Myocyte (in vitro differentiated cells): ENCODE measurements around the gene WDR93. TPM values are rescaled to one million over a fixed set of nuclear protein-coding genes. Genes with fewer than 3 reads are reported as not detected.

Experiments used
- DNase-seq: peaks from one replicate; pipeline ENCODE4 v3.0.0-alpha.2; 2012; ENCODE audit warnings: low read depth
- total RNA-seq: library from RNA; depleted of rRNA; stranded (reverse); fragments of >200 nt; gene quantifications from 2 replicates; pipeline ENCODE4 v1.2.3, GENCODE V29; 2014

WDR93 gene
- total RNA-seq, 1 donor from 2014 or later = not detected

DNA sequence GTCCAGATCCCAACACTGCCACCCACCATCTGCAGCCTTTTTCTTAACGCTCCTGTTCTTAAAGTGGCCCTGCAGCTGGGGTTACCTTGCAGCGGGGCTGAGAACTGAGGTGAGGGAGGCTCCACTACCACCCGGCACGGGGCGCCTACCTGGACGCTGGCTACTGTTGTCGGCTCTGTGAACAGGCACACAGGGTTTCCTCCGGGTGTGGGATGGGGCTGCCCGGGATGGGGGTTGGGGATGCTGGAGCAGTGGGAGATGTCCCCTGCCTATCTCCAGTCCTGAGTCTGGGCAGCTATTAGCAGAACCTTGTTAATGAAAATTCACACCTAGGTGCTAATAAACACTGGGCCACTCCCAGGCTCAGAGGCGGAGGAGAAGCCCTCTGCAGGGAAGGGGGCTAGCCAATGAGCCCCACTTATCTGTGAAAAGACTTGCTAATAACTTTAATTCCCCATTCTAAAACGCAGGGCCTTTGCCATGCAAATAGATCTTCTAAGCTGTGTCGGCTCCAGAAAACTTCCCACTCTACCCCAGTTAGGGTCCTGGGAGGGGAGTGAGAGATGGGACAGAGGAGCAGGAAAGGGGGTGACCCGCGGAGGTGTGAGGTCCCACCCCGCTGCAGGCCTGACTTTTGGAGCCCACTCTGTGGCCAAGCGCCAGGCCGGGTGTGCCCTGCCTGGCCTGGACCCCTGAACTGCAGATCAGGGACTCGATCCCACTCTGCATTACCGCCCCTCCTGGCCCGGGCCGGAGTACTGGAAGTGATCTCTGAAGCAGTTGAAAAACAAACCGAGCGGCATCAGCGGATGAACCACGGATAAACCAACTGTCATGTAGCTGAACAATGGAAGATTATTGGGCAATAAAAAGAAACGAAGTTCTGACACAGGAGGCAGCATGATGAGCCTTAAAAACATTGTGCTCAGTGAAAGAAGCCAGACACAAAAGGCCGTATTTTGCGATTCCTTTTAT is 57.4 kb downstream of the WDR93 start:
- no peak for DNase-seq

DNA sequence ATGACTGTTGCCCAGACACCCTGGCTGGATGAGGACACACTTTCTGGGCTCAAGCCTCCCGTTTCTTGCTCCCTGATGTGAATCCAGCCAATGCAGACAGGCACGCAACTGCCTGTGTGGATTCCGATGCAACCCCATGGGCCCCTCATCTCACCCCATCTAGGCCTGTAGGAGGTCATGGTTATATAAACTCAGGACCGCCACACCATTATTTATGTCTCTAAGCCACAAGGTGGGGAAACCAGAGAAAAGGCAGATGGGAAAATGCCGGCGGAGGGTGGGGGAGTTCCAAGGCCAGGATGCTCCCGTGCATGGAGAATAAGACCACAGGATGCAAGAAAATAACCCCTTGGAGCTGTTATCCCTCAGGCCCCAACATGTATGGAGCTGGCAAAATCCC is 58.4 kb downstream of the WDR93 start:
- no peak for DNase-seq

DNA sequence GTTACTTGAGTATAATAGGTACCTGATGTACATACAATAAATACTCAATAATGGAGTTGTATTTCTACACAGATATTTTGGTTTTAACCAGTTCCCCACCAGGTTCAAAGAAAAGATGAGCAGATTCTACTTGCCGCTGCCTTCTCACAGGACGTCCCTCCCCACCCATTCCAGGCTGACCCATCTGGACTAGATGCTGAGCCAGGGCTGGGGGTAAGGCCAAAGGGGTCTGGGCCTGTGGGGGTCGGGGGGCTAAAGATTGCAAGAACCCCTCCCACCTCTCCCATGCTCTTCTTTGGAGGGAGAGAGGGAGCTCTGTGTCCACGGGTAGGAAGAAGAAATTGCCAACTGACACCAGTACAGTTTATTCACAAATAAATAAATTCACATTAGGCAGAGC is 58.9 kb downstream of the WDR93 start:
- DNase-seq = no peak

DNA sequence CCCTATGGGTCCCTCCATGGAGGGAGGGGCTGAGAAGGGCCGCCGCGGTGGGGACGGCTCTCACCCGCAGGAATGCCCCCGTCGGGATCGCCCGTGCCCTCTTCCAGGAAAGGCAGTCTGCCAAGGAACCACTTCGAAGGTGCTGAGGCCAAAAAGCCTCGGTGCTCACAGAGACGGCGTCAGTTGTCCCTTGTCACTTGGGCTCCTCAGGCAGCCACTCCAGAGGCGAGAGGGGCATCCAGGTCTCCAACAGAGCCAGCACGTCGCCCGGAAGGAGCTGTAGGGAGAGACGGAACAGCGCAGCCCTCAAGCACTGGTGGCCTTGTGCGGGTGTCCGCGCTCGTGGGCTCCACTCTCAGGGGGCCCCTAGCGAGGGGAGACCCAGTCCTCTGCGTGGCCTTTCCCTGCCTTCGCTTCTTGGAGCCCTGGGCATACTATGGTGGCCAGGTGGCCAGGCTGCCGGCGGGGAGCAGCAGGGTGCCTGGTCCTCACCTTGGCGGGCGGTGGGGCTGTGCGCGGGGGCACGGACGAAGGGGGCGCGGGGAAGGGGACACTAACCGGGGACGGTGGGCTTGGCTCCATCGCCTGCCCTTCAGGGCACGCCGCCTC is 59.4 kb downstream of the WDR93 start:
- no peak for DNase-seq

DNA sequence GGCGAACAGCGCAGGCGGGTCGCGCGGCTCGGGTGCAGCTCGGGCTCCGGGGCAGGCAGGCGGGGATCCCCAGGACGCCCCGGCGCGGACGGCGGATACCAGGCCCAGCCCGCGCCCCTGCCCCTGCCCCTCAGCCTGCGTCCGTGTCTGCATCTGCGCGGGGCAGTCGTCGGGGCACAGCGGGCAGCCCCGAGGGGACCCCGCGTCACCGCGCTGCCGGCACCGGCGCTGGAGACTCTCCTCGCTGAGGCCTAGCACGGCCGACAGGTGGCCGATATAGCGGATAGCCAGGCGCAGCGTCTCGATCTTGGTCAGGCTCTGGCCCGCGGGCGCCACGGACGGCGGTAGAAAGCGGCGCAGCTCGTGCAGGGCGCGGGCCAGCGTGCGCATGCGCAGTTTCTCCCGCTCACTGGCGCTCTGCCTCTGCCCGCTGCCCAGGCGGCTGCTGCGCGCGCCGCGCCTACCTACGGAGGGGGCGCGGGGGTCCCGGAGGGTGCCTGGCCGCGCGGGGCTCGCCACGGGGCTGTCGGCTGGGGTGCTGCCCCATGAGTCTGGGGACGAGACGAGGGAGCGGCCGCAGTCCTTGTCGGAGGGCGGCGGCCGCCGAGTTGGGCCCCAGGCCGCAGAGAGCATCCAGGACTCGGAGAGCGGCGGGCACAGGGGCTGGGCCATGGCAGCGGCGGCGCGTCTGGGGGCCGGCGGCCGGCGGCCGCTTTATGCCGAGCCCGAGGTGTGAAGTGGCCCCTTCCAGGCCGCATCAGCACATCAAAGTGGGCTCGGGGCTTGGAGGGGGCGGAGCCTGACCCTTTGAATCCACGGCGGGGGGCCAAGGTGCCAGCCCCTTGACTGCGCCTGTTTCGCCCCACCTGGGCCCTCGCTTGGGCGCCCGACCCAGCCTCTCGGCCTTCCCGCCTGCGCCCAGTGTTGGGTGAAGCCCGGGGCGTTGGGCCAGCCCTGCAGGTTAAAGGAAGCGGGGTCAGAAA is 60.2 kb downstream of the WDR93 start, which contains the start of gene MESP1:
Gene MESP1, minus strand, starts transcription at position 690 of the 983 bp plus-strand sequence. Its CDS starts 18 bp downstream, at position 672.
- DNase-seq = peak; percentile 91

DNA sequence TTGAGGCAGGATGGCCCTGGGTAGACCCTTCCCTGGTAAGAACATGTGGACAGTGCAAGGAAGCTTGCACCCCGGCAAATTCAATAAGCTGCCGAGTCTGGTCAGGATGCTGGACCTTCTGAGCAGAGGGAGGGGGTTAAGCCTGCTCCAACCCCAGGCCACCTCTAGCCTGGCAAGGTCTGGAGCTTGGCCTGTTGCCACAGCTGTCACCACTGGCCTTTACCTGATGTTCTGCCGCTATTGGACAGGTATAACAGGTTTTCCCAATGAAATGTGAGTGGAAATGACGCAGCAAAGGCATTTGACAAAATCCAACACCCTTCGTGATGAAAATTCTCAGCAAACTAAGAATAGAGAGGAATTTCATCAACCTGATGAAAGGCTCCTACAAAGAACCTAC is 61.1 kb downstream of the WDR93 start:
- DNase-seq = no peak

DNA sequence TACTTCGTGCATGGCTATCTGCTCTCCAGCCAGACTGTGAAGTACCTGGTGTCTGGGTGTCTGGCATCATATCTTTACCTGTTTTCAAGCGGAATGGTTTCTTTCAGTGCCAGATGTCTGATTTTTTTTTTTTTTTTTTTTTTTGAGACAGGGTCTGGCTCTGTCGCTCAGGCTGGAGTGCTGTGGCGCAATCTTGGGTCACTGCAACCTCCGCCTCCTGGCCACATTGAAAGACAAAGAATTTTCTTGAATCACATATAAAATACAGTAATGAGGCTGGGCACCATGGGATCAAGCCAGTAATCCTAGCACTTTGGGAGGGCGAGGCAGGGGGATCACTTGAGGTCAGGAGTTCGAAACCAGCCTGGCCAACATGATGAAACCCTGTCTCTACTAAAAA is 63.2 kb downstream of the WDR93 start:
- DNase-seq = no peak

DNA sequence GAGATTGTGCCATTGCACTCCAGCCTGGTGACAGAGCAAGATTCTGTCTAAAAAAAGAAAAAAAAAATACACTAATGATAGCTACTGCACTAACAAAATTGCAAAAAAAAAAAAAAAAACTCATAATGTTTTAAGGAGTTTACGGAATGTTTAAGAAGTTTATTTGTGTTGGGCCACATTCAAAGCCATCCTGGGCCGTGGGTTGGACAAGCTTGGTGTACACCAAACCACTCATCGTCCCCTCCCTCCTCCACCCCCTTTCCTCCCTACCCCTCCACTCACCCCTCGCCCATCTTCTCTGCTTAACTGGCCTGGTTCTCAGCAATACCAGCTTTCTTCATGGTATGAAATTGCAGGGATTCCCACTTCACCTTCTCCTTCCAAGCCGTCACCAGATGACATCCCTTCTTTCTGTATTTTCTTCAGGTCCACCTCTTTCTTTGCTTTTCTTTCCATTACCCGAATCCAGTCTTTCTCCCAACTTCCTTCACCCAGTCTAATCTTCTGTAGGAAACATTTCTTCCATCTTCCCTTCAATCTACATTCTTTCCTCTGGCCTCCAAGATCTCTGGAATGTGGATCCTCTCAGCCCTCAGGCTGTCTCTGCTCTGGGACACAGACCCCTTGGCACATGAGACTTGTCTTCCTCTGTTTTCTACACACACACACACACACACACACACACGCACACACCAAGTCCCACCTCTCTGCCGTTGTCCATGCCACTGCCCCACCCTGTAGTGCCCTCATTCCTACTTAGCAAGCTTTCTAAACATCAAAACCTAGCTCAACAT is 63.9 kb downstream of the WDR93 start:
- no peak for DNase-seq

DNA sequence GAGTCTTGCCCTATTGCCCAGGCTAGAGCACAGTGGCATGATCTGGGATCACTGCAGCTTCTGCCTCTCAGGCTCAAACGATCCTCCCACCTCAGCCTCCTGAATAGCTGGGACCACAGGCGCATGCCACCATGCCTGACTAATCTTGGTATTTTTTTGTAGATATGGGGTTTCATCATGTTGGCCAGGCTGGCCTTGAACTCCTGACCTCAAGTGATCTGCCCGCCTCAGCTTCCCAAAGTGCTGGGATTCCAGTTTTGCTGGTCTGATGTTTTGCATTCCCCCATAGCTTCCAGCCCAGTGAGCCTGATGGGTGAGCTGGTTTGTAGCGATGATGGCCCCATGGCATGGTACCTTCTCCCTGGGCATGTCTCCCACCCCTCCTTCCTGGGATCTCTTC is 65.1 kb downstream of the WDR93 start:
- DNase-seq = no peak

DNA sequence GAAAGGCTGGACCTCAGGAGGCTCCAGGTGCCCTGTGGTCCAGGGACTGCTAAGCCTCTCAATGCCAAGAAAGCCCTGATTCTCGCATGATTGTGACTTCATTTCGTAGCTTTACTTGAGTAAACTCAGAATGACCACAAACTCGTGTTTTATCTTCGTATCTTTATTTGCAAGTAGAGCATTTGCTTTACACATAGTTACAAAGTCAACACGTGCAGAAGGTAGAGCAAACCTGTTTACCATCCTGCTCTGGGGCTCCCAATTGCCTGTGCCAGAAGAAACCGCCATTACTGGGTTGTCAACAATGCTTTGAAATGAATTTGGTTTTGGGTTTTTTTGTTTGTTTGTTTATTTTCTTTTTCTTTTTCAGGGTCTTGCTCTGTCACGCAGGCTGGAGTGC is 66.3 kb downstream of the WDR93 start:
- no peak for DNase-seq

DNA sequence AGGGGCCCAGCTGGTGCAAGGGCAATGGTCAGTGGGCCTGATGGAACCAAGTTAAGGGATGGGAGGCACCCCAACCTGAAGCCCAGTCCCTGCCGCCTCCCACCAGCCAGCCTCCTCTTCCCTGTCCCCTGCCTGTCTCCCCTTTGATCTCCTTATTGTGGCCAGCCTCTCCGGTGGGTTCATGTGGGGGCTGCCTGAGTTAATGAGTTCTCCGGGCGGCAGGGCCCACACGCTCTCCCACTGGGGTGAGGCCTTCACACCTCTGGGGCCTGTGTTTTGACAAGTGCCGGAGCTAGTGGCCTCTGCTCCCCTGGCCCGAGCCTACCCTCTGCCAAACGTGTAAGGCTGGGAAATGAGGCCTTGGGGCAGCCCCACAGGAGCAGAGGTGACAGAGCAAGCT is 67.7 kb downstream of the WDR93 start:
- DNase-seq = no peak

DNA sequence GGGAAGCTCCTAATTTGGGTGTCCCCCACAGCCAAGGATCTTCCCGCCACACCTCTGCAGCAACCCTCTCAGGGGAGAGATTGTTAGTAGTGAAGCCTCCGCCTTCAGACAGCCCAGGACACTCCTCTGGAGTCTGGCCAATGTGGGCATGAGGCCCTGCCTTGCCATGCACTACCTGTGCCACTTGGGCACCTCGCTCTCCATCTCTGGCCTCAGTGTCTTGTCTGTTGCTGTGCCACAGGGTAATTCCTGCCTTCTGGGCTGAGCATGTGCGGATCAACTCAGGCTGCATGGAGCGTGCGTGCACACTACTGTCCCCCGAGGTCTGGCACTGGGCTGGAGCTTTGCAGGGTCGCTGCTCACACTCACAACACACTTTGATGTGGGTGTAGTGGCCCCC is 68.4 kb downstream of the WDR93 start:
- no peak for DNase-seq

DNA sequence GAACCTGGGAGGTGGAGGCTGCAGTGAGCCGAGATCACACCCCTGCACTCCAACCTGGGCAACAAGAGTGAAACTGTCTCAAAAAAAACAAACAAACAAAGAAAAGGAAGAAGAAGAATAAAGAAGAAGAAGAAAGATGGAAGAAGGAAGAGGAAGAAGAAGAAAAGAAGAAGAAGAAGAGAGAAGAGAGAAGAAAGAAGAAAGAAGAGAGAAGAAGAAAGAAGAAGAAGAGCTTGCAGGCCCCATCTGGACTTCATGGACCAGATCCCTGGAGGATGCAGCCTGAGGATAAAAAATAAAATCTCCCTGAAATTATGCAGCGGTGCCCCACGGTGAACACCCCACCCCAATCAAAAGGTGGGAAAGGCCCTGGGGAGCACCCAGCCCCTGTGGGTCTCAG is 69.2 kb downstream of the WDR93 start:
- DNase-seq = no peak

DNA sequence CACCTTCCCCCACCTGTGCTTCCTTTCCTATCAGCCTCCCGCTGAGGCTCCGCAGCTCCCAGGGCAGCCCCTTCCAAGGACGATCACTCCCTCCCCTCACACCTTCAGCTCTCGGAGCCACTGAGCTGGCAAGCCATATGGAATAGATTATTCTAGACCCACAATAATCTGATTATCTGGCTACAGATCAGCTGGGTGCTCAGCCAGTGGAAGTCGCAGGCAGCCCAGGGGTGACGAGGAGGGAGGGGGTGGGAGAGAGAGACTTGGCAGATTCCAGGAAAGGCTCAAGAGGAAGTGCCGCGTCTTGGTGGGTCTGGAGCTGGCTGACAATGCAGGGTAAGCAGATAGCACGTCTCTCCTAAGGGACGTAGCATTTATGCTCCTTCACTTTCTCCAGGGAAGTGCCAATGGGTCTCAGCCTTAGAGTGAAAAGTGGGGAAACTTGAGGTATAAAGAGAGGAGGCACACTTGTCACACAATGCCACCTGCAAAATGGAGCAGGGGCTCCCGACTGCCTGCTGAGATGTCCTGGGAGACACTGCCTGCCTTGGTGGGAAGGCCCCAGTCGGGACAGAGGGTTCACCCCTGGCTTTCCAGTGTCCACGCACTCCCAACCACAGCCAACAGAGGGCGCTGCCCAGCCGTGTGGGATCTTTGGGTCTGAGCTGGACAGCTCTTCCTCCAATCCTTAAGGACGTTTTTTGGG is 69.8 kb downstream of the WDR93 start:
- DNase-seq = peak; percentile 87

DNA sequence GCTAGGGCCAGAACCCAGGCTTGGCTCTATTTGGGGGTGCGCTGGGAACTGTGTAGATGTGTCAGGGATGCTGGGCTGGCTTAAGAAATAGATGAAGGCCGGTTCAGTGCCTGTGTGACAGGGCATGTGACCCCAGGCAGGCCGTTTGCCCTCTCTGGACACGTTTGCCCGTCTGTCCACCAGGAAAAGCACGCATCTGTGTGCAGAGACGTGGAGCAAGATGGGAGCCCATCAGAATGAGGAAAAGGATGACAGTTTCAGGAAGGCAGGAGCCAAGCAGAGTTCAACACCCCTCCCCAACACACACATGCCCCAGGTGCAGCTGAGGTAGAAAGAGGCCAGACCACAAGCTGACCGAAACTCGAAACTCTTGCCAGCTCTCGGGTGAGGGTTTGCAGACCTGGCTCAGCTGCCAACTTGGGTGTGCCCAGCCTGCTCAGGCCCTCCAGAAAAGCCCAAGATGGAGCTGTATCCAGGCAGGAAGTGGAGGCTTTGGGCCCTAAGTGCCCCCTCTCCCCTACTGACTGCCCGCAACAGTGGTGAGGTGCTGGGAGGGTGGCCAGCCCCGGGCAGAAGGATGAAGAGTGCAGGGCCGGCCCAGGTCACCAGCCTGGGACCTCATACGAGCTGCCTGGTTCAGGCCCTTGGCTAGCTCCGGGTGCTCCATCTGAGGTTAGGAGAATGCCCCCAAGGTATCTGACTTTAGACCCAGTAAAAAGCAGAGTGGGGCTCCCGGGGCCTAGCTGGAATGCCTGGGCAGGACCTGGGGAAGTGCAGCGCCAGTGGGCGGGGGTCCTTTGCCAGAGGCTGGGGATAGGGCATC is 70.6 kb downstream of the WDR93 start:
- peak; percentile 15 for DNase-seq

DNA sequence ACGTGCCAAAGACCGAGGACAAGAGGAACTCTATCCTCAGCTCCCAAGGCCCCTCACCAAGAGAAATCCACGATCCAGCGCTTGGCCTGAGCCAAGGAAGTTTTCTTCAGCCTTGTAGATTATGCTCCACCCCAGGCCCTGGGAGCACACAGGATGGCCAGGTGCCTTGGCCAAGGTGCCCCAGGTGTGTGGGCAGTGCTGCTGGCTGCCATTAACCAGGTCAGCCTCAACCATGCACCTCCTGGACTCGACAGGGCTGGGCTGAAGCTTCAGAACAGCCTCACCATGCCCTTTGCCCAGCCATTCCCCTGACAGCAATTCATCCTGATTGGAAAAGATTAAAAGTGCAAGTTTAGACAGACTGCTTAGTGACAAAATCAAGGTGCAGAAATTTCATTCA is 71.3 kb downstream of the WDR93 start:
- DNase-seq = no peak

DNA sequence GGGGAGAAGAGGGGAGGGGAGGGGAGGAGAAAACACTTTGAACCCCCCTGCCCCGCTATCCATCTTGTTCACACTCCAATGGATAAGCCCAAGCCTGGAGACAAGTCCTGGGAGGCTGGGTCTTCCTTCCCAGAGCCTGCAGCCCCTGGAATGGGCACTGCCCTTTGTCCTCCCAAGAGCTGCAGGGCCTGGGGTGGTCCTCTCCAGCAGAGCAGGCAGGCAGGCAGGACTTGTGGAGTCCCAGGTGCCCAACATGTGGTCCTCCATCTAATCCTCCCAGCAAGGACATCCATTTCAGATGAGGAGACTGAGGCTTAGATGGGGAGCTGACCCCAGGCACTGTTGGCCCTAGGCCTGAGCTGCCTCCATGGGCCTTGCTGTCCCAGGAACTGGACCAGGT is 75.1 kb downstream of the WDR93 start:
- no peak for DNase-seq

DNA sequence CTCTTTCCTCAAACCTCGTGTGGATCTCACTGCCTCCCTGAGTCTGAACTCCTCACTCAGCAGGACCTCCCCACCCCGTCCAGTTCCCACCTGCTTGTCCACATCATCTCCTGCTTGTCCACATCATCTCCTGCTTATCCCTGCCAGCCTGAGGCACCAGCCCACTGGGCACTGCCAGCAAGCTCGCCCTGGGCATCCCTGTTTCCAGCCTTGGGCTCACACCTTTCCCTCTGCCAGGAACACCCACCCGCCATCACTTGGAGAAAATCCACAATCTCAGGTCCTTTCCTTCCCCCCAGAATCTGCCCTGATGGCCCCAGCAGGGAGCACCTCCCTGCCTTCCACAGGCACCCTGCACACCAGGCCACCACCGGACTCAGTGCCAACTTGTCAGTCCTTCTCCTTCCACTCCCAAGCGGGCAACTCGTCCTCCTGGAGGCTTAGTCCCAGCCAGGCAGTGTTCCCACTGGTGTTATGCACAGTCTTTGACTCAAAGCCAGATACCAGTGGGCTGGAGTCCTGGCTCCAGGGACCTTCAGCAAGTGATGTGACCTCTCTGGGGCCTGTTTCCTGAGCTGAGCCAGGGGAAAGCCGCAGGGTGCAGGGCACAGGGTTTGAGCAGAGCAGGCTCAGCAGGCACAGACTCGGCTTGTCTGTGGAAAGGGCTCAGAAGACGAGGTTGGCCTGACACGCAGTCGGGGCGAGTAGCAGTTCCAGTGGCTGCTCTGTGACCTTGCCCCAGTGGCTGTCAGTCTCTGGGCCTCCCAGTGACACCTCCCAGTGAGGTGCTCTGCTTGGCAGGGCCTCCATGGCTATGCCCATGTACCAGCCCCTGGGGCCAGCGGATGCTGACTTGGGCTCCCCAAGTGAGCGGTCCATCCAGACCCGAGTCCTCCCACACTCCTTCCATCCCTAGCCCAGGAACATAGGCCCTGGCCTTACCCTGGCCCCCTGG is 76.0 kb downstream of the WDR93 start:
- DNase-seq = no peak
